NCI-H1930 (cell line): ENCODE results near the gene GRAMD1C.
A peak's percentile ranks its signal among the peaks of the same experiment; 100 is the strongest.

Source experiments
- DNase-seq, 2 experiments: peaks; one replicate each; lab custom pipeline; 2025; lab: John Stamatoyannopoulos, UW

Gene GRAMD1C

GRCh38 chr3:113948015-113948917 lies 109.7 kb downstream of the GRAMD1C start:
- DNase-seq, result peak; percentile 17 to 30

- DNase-seq, result no peak
These were observed 114.3 kb downstream of the GRAMD1C start for GRCh38 chr3:113952921-113953320.

GRCh38 chr3:113953677-113954076 lies 115.1 kb downstream of the GRAMD1C start:
- DNase-seq, result no peak

- no peak for DNase-seq
These were observed 115.6 kb downstream of the GRAMD1C start for GRCh38 chr3:113954091-113954685.

GRCh38 chr3:113963879-113964278 lies 125.3 kb downstream of the GRAMD1C start:
- DNase-seq, result no peak

GRCh38 chr3:113966172-113966571 lies 127.6 kb downstream of the GRAMD1C start:
- no peak for DNase-seq

GRCh38 chr3:113968986-113969385 lies 130.4 kb downstream of the GRAMD1C start:
- DNase-seq, result no peak

GRCh38 chr3:113977822-113978221 lies 139.2 kb downstream of the GRAMD1C start:
- DNase-seq, result no peak

- no peak for DNase-seq
These were observed 141.3 kb downstream of the GRAMD1C start for GRCh38 chr3:113979916-113980315.

- no peak for DNase-seq
These were observed 143.2 kb downstream of the GRAMD1C start for GRCh38 chr3:113981803-113982202.

- DNase-seq, result no peak
These were observed 145.0 kb downstream of the GRAMD1C start for GRCh38 chr3:113983544-113983943.

- DNase-seq, result no peak
These were observed 147.0 kb downstream of the GRAMD1C start for GRCh38 chr3:113985541-113985940.
